HepG2 (cell line): ENCODE measurements around the gene GALNT10. TPM values are rescaled to one million over a fixed set of nuclear protein-coding genes. Genes with fewer than 3 reads are reported as not detected.

Experiments used
- ATAC-seq: fragments of 200-7000 bp; cut with Tn5 transposase; 3 replicates; pipeline ENCODE4 v1.9.1; 2020; ENCODE audit warnings: mild to moderate bottlenecking, moderate library complexity
- BruUV-seq: library from RNA; stranded (reverse); fragments of 400-500 nt; replicated peaks from 2 replicates; lab custom pipeline; 2021; lab: Mats Ljungman, UMichigan
- CTCF ChIA-PET: fragments of 300-600 bp; formaldehyde crosslinking; extraction: SDS; loops from one replicate; lab custom pipeline; 2021; ENCODE audit warnings: low total read pairs, inconsistent platforms, low intra/inter-chr PET ratio; lab: Yijun Ruan, JAX
- POLR2A ChIA-PET: fragments of 350-600 bp; sonication (Branson Sonifier 250); formaldehyde crosslinking; loops from one replicate; lab custom pipeline; 2020; ENCODE audit warnings: antibody characterized with exemption, inconsistent platforms; lab: Yijun Ruan, JAX
- DNase-seq: peaks from one replicate; pipeline ENCODE4 v3.0.0-alpha.2; 2015; ENCODE audit warnings: low spot score
- FAIRE-seq: peaks from 3 replicates; lab custom pipeline; 2011; peaks lifted over from hg19 to GRCh38; lab: Jason Lieb, UNC
- H2AFZ ChIP-seq: one replicate; pipeline ENCODE4 v1.6.1; 2011; ENCODE audit warnings: low read length, inconsistent platforms
- H3K27ac ChIP-seq: fragments of 300-600 bp; 3 replicates; pipeline ENCODE4 v1.8.0; 2011; ENCODE audit warnings: mixed run types, mild to moderate bottlenecking, mixed read lengths, low read length, inconsistent platforms; ENCODE audit not compliant: insufficient read depth; ENCODE audit errors: extremely low read length
- H3K27me3 ChIP-seq, 2 experiments: fragments of 200-600 bp in 1 of 2; 2 replicates in 1 of 2; 3 replicates in 1 of 2; pipeline versions ENCODE4 v1.6.0 to v1.8.0; 2011; ENCODE audit warnings: low read length in 2 of 2, mild to moderate bottlenecking in 2 of 2, moderate library complexity in 2 of 2, inconsistent platforms in 1 of 2; ENCODE audit not compliant: insufficient read depth in 2 of 2, control insufficient read depth in 1 of 2
- H3K36me3 ChIP-seq, 2 experiments: fragments of 200-600 bp in 1 of 2; replicated peaks in 1 of 2; 2 replicates in 1 of 2; 3 replicates in 1 of 2; pipeline versions ENCODE4 v1.5.1 to v1.8.0; 2011; ENCODE audit warnings: low read length in 2 of 2, inconsistent platforms in 1 of 2; ENCODE audit not compliant: insufficient read depth in 2 of 2, control insufficient read depth in 1 of 2
- H3K4me1 ChIP-seq: 2 replicates; pipeline ENCODE4 v1.5.1; 2012; ENCODE audit warnings: low read length, inconsistent platforms; ENCODE audit not compliant: insufficient read depth
- H3K4me2 ChIP-seq: 2 replicates; pipeline ENCODE4 v1.6.0; 2011; ENCODE audit warnings: low read depth, low read length, inconsistent platforms
- H3K4me3 ChIP-seq, 3 experiments: fragments of 200-600 bp in 1 of 3; sonication (generic), shearing (Covaris generic) in 1 of 3; replicated peaks in 1 of 3; 2 replicates each; pipeline ENCODE4 v1.5.1; 2011 to 2016; ENCODE audit warnings: low read length in 3 of 3, inconsistent platforms in 2 of 3, low read depth in 2 of 3, mild to moderate bottlenecking in 2 of 3, control low read depth in 1 of 3, mixed read lengths in 1 of 3; ENCODE audit not compliant: insufficient read depth in 1 of 3
- H3K79me2 ChIP-seq: one replicate; pipeline ENCODE4 v1.6.1; 2011; ENCODE audit warnings: low read length, inconsistent platforms; ENCODE audit not compliant: insufficient read depth
- H3K9ac ChIP-seq: 2 replicates; pipeline ENCODE4 v1.6.0; 2011; ENCODE audit warnings: mild to moderate bottlenecking, low read depth, low read length, inconsistent platforms; ENCODE audit not compliant: insufficient read depth
- H3K9me3 ChIP-seq: 2 replicates; pipeline ENCODE4 v1.5.1; 2012; ENCODE audit warnings: mild to moderate bottlenecking, low read length
- H4K20me1 ChIP-seq: 2 replicates; pipeline ENCODE4 v1.6.0; 2011; ENCODE audit warnings: inconsistent platforms, mild to moderate bottlenecking, low read length, moderate library complexity; ENCODE audit not compliant: insufficient read depth
- BCL3 ChIP-seq: sonication (generic); formaldehyde crosslinking; IDR thresholded peaks from 2 replicates; pipeline ENCODE4 v1.5.1; 2020; ENCODE audit warnings: mild to moderate bottlenecking, missing genetic modification reagents, moderate library complexity
- ETV5 ChIP-seq: IDR thresholded peaks from 2 replicates; pipeline ENCODE4 v1.6.1; 2018; ENCODE audit warnings: missing biosample characterization, missing genetic modification reagents, inconsistent platforms, borderline replicate concordance
- FOSL2 ChIP-seq: sonication (generic); formaldehyde crosslinking; IDR thresholded peaks from 2 replicates; pipeline ENCODE4 v1.4.0; 2020; ENCODE audit warnings: missing genetic modification reagents
- MIXL1 ChIP-seq: IDR thresholded peaks from 2 replicates; pipeline ENCODE4 v1.6.1; 2016
- MLXIP ChIP-seq: sonication (generic); formaldehyde crosslinking; IDR thresholded peaks from 2 replicates; pipeline ENCODE4 v1.9.0; 2021; ENCODE audit warnings: missing genetic modification reagents, borderline replicate concordance
- POLR2AphosphoS2 ChIP-seq: IDR thresholded peaks from 2 replicates; pipeline ENCODE4 v1.6.1; 2011; ENCODE audit warnings: low read depth, low read length, improper control_type of control experiment
- PRDM10 ChIP-seq: sonication (generic); formaldehyde crosslinking; IDR thresholded peaks from 2 replicates; pipeline ENCODE4 v1.4.0; 2020; ENCODE audit warnings: low read depth, missing genetic modification reagents
- TFE3 ChIP-seq: IDR thresholded peaks from 2 replicates; pipeline ENCODE4 v1.6.1; 2016
- ZNF20 ChIP-seq: sonication (generic); formaldehyde crosslinking; IDR thresholded peaks from 2 replicates; pipeline ENCODE4 v1.4.0; 2020; ENCODE audit warnings: mild to moderate bottlenecking, moderate library complexity, missing genetic modification reagents
- ZNF570 ChIP-seq: sonication (generic); formaldehyde crosslinking; IDR thresholded peaks from 2 replicates; pipeline ENCODE4 v1.4.0; 2020; ENCODE audit warnings: mild to moderate bottlenecking, missing genetic modification reagents, borderline replicate concordance
- WGBS: methylation state at CpG from one replicate; pipeline ENCODE4 v1.1.6; 2017; ENCODE audit warnings: low lambda C conversion rate; 5-methylcytosine and 5-hydroxymethylcytosine counted together
- in situ Hi-C: cut with HindIII; loops from 2 replicates; pipeline ENCODE4 v1.10.0; 2017; ENCODE audit warnings: low pct_unique_long_range_greater_than_20kb; ENCODE audit not compliant: extremely low pct_ligation_motif_present
- intact Hi-C: fragments of 100-400 bp; cut with micrococcal nuclease; formaldehyde crosslinking; loops from one replicate; pipeline ENCODE4 v1.10.0; 2022; ENCODE audit not compliant: unreplicated experiment
- polyA plus RNA-seq, 8 experiments: library from polyadenylated mRNA; depleted of rRNA in 3 of 8; stranded (reverse) in 7 of 8; unstranded in 1 of 8; fragments of >200 nt; fragmentation: Illumina TruSeq in 4 of 8; extraction: Trizol in 4 of 8; gene quantifications; 2 replicates each; pipeline versions ENCODE4 v1.2.1 to v1.2.3, GENCODE V29; 2011 to 2016; ENCODE audit warnings: low read depth in 4 of 8, missing spikeins in 1 of 8, mixed read lengths in 1 of 8; ENCODE audit not compliant: insufficient read depth in 1 of 8
- total RNA-seq, 5 experiments: library from RNA; depleted of rRNA; stranded (reverse); fragments of >200 nt; fragmentation: Illumina TruSeq; extraction: Trizol; gene quantifications; 2 replicates each; pipeline ENCODE4 v1.2.3, GENCODE V29; 2016; ENCODE audit warnings: low read depth in 1 of 5
- TF ChIP-seq, protein P1 (sequence below): sonication (generic); formaldehyde crosslinking; IDR thresholded peaks from 2 replicates; pipeline ENCODE4 v1.4.0; 2020; ENCODE audit warnings: missing genetic modification reagents
- TF ChIP-seq, protein P2 (sequence below): sonication (generic); formaldehyde crosslinking; IDR thresholded peaks from 2 replicates; pipeline ENCODE4 v1.5.1; 2020; ENCODE audit warnings: mild to moderate bottlenecking, missing genetic modification reagents, borderline replicate concordance

The GALNT10 gene
- total and polyA plus RNA-seq, 2 of the 13 experiments (the other 11 are each of a cell fraction or from before 2014, with no cell fraction given) = 8.1 to 11.2 TPM

GRCh38 chr5:154303133-154303532 is 112.6 kb downstream of the GALNT10 start:
- DNase-seq (no peak), ATAC-seq (no peak), FAIRE-seq (no peak)
- H3K79me2 ChIP-seq = no peaks in the 10 kb centered on the region
- ChIA-PET POLR2A (no interaction called here), CTCF (no interaction called here)
- H3K9me3 ChIP-seq = no peaks in the 10 kb centered on the region
- no peaks in the 10 kb centered on the region for H4K20me1 ChIP-seq
- no peak overlapping the region for H3K27ac ChIP-seq
- intact Hi-C loops (no loop called here), in situ Hi-C loops (no loop called here)
- no TSS peak for BruUV-seq
- no peaks in the 10 kb centered on the region for H3K27me3 ChIP-seq
- no peak overlapping the region for H3K4me2 ChIP-seq
- no peaks in the 10 kb centered on the region for H3K4me1 ChIP-seq
- H2AFZ ChIP-seq = no peak overlapping the region
- no peaks in the 10 kb centered on the region; a peak in 1 of 5 replicates for H3K36me3 ChIP-seq
- H3K4me3 ChIP-seq = no peak overlapping the region
- 100% methylated on average over 1 of the region's 1 CpG for WGBS
- H3K9ac ChIP-seq = no peak overlapping the region
- TF ChIP-seq POLR2AphosphoS2 (no peak), FOSL2 (CRISPR knock-in tag) (no peak), ETV5 (CRISPR knock-in tag) (no peak), PRDM10 (no peak), ZNF20 (CRISPR knock-in tag) (no peak), BCL3 (CRISPR knock-in tag) (no peak), ZNF570 (CRISPR knock-in tag) (no peak), MIXL1 (CRISPR knock-in tag) (no peak), TFE3 (no peak), MLXIP (no peak)
- TF ChIP-seq, protein P1, sequence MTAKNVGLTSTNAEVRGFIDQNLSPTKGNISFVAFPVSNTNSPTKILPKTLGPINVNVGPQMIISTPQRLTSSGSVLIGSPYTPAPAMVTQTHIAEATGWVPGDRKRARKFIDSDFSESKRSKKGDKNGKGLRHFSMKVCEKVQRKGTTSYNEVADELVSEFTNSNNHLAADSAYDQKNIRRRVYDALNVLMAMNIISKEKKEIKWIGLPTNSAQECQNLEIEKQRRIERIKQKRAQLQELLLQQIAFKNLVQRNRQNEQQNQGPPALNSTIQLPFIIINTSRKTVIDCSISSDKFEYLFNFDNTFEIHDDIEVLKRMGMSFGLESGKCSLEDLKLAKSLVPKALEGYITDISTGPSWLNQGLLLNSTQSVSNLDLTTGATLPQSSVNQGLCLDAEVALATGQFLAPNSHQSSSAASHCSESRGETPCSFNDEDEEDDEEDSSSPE = no peak
- TF ChIP-seq, protein P2, sequence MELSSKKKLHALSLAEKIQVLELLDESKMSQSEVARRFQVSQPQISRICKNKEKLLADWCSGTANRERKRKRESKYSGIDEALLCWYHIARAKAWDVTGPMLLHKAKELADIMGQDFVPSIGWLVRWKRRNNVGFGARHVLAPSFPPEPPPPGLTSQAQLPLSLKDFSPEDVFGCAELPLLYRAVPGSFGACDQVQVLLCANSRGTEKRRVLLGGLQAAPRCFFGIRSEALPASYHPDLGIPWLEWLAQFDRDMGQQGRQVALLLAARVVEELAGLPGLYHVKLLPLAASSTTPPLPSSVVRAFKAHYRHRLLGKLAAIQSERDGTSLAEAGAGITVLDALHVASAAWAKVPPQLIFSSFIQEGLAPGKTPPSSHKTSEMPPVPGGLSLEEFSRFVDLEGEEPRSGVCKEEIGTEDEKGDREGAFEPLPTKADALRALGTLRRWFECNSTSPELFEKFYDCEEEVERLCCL (CRISPR knock-in tag) = no peak
